Activated CD4-positive, alpha-beta T cell treated with anti-CD3 and anti-CD28 coated beads for 4 hours (primary cell): ENCODE results near the gene NUP160.
"Not testable (repeated sequence)": the region's sequence is repeated elsewhere in the genome, so short reads cannot be mapped to it uniquely, and the experiment has no call there.

Experiments used
- DNase-seq, 2 donors: peaks; one replicate each; pipeline ENCODE4 v3.0.0-alpha.2; 2020

Gene NUP160, protein sequence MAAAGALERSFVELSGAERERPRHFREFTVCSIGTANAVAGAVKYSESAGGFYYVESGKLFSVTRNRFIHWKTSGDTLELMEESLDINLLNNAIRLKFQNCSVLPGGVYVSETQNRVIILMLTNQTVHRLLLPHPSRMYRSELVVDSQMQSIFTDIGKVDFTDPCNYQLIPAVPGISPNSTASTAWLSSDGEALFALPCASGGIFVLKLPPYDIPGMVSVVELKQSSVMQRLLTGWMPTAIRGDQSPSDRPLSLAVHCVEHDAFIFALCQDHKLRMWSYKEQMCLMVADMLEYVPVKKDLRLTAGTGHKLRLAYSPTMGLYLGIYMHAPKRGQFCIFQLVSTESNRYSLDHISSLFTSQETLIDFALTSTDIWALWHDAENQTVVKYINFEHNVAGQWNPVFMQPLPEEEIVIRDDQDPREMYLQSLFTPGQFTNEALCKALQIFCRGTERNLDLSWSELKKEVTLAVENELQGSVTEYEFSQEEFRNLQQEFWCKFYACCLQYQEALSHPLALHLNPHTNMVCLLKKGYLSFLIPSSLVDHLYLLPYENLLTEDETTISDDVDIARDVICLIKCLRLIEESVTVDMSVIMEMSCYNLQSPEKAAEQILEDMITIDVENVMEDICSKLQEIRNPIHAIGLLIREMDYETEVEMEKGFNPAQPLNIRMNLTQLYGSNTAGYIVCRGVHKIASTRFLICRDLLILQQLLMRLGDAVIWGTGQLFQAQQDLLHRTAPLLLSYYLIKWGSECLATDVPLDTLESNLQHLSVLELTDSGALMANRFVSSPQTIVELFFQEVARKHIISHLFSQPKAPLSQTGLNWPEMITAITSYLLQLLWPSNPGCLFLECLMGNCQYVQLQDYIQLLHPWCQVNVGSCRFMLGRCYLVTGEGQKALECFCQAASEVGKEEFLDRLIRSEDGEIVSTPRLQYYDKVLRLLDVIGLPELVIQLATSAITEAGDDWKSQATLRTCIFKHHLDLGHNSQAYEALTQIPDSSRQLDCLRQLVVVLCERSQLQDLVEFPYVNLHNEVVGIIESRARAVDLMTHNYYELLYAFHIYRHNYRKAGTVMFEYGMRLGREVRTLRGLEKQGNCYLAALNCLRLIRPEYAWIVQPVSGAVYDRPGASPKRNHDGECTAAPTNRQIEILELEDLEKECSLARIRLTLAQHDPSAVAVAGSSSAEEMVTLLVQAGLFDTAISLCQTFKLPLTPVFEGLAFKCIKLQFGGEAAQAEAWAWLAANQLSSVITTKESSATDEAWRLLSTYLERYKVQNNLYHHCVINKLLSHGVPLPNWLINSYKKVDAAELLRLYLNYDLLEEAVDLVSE (N-terminal part only)

DNA sequence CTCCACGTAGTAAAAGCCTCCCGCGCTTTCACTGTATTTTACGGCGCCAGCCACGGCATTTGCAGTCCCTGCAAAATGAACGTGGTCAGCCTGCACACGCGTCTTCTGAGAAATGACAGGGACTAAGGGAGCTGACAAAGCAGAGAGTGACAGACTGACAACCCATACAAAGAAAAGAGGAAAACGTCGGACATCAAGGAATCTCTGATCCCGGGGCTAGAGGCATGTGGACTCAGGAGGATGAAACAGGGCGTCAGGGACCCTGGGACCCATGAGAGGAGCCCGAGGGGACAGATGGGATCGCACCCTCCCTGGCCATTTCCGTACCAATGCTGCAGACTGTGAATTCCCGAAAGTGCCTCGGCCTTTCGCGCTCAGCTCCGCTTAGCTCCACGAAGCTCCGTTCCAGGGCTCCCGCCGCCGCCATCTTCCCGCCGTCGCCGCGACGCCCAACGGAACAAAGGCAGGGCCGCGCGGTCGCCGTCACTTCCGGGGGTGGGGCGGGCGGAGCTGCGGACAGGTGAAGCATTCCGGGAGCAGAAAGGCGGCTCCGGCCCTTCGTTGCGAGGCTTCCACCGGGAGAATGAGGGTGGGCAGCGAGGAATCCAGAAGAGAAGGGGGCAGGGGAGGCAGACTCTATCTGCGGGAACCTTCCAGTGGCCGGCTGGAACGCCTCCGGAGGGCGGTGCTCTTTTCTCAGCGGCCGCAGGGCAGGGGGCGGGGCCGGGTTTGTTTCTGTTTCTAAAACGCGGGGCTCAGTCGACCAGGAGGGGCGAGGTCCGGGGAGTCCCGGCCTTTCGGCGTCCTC, at the start of gene NUP160:
NUP160 (minus strand) TSS at position 459 of the 808 bp plus-strand sequence; CDS start at position 427, 32 bp downstream.
- DNase-seq: peak; percentile 82 to 85

DNA sequence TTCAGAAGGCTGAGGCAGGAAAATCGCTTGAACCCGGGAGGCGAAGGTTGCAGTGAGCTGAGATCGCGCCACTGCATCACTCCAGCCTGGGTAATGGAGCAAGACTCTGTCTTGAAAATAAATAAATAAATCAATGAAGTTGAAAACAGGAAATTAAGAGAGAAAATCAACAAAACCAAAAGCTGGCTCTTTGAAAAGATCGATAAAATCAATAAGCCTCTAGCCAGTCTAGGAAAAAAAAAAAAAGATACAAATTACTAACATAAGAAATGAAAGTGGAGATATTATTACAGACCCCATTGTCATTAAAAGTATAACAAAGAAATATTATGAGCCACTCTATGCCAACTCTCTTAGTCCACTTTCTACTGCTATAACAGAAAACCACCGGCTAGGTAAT, 48.0 kb upstream of the NUP160 start:
- DNase-seq: no peak

DNA sequence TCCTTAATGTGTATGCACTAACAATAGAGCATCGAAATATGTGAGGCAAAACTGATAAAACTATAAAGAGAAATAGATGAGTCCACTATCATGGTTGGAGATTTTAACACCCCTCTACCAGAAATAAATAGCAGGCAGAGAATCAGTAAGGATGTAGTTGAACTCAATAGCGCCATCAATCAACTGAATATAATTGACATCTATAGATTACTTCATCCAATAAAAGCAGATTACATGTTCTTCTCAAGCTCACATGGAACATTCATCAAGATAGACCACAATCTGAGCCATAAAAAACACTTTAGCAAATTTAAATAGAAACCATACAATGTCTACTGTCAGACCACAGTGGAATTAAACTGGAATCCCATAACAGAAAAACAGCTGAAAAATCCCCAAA, 46.9 kb upstream of the NUP160 start:
- no peak for DNase-seq

DNA sequence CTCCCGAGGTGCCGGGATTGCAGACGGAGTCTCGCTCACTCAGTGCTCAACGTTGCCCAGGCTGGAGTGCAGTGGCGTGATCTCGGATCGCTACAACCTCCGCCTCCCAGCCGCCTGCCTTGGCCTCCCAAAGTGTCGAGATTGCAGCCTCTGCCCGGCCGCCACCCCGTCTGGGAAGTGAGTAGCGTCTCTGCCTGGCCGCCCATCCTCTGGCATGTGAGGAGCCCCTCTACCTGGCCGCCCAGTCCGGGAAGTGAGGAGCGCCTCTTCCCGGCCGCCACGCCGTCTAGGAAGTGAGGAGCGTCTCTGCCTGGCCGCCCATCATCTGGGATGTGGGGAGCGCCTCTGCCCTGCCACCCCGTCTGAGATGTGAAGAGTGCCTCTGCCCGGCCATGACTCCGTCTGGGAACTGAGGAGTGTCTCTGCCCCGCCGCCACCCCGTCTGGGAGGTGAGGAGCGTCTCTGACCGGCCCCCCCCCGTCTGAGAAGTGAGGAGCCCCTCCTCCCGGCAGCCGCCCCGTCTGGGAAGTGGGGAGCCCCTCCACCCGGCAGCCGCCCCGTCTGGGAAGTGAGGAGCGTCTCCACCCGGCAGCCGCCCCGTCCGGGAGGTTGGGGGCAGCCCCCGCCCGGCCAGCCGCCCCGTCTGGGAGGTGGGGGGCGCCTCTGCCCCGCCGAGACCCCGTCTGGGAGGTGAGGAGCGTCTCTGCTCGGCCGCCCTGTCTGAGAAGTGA, 44.6 kb upstream of the NUP160 start:
- not testable (repeated sequence) for DNase-seq

DNA sequence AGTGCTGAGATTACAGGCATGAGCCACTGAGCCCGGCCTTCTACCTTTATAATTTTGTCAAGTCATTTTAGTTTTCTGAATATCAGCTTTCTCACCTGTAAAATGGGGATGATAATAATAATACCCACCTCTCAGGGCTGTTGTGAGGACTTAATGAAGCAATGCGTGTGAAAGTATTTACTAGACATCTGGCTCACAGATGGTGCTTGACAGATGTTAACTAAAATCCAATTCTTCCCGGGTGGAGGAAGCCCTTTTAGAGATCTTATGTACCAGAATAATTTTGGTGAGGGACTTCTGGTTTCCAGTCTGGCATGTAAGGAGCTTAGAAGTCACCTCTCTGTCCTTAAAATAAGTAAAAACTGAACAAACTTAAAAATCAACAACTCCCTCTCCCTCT, 43.7 kb upstream of the NUP160 start:
- DNase-seq: no peak

DNA sequence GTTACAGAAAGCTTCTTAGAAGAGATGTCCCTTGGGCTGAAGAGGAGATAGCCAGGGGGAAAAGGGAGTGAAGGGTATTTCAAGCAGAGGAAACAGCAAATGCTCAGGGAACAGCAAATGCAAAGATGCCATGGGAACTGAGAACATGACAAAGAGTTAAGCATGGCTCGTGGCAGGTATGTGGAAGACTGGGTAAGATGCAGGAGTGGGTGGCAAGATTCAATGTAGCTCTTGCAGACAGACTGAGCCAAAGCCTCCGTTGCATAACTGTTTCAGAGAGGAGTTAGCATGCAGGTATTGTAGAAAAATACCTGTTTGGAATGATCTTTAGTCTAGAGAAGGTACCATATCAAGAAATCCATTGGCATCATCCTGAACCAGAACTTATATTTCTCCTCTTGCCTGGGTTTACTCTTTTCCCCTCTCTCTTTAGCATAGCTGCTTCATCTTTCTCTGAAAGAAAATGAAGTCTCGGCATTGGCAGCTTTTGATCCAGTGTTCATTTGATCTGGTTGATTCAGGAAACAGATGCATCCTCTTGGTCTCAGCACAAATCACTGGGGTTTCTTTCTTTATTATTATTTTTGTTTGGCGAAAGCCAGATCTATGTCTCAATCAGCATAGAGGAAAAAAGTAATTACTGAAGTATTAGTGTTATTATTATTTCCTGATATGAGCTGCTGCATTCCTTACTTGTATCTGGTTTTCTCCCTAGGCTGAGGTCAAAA, 41.7 kb upstream of the NUP160 start:
- DNase-seq: no peak

DNA sequence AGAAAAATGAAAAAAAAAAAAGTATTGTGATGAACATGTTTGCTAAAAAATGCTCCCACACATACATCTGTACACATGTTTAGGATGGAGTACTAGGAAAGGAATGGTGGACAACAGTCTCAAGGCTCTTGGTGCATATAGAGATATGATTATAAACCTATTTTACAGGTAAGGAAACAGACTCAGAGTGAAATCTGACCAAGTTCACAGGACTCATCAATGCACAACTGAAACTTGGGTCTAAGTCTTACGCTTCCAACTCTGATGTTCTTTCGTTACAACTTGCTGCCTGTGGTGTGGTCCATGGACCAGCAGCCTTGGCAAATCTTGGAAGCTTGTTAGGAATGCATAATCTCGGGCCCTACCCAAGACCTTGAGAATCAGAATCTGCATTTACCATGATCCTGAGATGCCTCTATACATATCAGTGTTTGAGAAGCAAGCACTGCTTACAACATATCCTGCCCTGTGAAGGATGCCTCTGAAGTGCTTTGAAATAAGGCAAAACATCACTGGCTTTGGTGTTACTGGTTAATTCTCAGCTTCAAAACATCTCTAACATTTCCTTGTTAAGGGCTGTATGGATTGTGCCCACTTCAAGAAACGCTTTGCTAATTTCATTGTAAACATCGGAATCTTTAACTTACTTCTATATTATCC, 39.9 kb upstream of the NUP160 start:
- no peak for DNase-seq

DNA sequence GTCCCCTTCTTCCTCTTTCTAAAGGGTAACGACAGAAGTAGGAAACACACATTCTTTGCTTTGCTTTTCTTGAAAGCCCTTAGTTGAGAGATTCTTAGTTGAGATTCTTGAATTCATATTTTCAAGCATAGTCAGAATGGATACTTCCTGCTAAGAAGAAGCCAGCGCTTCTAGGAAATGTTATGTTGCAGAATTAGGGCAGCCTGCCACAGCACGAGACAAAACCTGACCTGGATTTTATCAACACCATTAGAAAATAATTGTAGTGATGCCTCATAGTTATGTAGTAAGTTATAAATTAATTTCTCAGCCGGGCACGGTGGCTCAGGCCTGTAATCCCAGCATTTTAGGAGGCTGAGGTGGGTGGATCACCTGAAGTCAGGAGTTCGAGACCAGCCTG, 37.9 kb upstream of the NUP160 start:
- DNase-seq: no peak

DNA sequence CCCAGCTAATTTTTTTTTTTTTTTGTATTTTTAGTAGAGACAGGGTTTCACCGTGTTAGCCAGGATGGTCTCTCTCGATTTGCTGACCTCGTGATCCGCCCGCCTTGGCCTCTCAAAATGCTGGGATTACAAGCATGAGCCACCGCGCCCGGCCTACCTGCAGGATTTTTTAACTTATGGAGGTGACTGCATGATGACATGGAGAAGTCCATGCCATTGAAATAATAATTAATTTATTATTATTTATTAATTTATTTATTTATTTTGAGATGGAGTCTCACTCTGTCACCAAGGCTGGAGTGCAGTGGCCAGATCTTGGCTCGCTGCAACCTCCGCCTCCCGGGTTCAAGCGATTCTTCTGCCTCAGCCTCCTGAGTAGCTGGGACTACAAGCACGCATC, 34.3 kb upstream of the NUP160 start:
- DNase-seq: not testable (repeated sequence)

DNA sequence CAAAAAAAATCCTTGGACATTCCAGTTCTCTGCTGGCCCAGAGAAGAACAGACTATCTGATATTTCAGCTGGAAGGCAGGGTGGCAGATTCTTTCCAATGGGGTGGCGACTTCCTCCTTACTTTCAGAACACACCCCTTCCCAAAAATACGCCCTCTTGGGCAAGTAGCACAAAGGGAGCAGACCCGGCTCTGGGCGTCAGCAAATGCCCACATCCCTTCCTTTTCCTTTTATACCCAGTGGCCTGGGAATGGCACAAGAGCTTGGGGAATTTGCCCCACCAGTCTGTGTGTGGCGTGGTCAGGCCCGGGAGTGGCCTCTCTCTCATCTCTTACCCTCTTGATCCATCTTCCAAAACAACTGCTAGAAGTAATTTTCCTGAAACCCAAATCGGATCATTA, 33.0 kb upstream of the NUP160 start:
- DNase-seq: no peak

DNA sequence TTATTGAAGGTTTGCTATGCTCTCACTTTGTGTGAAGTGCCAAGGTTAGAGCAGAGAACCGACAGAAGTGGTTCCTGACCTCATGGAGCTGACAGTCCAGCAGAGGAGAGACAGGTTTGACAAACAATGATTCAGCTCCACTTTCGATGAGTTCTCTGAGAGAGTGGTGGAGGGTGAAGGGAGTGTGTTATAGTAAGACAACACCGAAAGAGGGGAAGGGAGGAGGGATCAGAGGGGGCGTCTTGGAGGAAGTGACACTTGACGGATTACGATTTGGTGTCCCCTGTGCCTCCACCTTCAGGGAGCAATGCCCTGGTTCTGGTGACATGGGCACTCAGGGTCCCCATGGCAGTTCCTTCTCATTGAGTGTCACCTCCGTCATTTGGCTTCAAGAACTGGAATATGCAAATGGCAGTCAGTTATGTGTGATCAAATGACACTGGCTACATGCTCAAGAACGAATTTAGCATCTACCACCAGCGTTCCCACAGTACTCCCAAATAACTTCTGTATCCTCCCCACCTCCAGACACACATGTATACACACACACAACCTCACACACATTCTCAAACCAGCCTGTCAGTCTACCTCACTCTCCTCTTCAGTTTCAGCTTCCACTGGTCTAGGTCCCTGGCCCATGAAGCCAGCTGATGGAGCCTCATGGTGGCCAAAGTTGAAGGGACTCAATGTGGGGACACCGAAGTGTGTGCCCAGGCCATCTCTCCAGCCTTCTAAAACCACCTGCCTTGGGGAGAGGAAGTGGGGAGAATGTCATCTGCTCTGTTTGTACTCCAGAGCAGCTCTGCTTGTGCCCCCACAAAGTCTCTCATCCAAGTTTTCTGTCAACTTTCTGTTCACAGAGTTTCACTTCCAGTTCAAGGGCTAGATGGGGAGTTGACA, 31.4 kb upstream of the NUP160 start:
- no peak for DNase-seq

DNA sequence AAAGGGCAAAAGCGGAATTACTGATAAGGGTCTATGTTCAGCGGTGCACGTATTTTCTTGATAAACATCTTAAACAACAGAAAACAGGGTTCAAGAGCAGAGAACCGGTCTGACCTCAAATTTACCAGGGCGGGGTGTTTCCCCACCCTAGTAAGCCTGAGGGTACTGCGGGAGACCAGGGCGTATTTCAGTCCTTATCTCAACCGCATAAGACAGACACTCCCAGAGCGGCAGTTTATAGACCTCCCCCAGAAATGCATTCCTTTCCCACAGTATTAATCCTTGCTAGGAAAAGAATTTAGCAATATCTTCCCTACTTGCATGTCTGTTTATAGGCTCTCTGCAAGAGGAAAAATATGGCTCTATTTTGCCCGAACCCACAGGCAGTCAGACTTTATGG, 27.7 kb upstream of the NUP160 start:
- DNase-seq: not testable (repeated sequence)

DNA sequence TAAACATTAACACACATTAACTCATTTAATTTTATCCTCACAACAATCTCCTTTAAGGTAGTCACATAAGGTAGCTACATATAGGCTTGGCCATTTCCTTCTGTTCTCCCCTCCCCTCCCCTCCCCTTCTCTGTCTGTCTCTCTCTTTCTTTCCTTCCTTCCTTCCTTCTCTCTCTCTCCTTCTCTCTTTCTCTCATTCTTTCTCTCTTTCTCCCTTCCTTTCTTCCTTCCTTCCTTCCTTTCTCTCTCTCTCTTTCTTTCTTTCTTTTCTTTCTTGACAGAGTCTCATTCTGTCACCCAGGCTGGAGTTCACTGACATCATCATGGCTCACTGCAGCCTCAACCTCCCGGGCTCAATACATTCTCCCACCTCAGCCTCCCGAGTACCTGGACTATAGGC, 22.3 kb upstream of the NUP160 start:
- DNase-seq: no peak

DNA sequence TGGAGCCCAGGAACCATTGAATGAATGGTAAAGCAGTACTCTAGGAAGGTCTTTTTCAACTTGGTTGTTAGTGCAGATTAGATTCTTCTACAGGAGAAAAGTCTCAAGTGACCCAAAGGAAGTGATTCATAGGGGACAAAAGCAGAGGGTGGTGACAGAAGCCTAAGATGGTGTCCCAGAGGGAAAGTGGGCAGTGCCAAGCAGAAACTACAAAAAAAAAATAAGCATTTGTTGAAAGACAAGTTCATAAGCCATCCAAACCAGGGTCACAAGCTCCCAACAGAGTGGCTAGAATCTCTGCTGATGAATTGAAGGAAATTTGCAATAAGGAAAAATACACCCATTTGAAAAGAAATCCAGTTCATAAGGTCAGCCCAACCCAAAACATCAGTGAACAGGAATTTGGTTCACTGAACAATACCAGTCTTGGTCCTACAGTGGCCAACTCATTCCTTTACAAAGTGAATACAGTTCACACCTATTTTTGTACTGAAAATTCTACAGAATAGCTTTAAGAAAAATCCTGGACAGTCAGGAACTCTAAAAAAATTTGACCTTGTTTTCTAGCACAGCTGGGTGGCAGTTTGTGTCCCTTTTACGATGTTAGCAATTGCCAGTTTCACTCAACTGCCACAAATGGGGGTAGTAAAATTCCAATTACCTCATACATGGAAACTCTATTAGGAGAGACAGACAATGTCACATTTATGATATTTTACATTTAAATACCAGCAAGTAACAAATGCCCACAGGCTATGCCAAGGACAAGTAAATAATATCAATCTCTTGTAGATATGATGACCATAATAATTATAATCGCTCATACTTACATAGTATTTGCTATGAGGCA, 21.6 kb upstream of the NUP160 start:
- no peak for DNase-seq

DNA sequence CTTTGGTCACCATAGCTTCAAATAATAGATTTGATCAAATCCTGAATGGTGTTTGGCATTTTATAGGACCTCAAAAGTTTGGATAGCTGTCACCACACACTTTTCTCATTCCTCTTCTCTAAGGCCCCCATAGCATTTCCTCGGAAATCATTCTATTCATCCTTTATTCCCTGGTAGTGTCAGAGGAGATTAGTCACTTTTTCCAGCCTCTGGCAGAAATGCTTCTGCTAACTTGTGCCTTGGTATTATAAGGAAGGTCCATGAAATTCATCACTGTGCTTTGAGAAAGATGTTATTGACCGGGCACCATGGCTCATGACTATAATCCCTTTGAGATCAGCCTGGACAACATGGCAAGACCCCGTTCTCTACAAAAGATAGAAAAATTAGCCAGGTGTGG, 19.7 kb upstream of the NUP160 start:
- DNase-seq: no peak

DNA sequence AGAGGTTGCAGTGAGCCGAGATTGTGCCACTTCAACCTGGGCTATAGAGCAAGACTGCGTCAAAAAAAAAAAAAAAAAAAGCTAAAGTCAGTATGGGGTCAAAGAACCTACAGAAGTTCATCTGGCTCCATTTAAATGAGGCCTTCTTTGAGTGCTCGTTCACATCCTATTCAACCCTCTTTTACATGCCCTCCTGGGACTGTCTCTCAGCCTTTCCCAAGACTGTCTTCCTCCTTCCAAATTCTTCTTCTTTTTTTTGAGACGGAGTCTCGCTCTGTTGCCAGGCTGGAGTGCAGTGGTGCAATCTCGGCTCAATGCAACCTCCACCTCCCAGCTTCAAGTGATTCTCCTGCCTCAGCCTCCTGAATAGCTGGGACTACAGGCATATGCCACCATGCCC, 18.7 kb upstream of the NUP160 start:
- DNase-seq: not testable (repeated sequence)

DNA sequence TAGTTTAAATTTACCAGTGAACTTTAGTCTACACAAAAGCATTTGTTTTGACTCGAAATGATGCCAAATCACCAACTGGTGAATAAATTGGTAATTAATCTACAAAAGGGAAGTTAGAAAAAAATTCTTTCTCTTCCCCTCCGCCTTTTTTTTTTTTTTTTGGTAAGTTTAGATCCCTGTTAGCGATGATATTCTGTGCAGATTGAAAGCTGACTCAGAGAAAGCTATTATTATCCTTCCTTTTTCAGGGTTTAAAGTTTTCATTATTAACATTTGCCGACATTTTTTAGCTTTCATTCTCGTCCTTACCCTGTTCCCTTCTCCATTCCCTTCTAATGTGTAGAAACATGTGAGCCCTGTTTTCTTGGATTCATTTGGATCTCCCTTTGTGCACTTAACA, 16.8 kb upstream of the NUP160 start:
- no peak for DNase-seq

DNA sequence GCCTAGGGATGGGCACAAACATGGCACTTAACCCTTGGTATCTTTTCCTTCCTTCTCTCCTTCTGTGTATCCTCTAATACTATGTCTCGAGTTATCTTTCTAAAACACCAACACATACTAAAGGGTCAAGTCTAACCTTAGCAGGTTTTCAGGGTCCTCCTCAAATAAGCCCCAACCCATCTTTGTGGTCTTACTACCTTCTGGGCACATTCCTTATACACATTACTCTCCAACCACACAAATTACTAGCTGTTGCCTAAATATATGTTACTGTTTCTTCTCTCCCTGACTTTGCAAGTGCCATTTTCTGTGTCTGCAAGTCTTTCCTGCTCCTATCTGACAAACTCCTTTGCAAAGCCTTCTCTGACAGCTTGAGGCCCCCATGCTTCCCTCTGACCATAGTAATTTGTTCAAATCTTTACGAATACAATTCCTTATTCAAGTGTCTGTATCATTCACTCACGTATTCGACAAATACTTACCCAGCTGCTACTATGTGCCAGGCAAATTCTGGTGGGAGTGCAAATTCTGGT, 15.8 kb upstream of the NUP160 start:
- DNase-seq: no peak
